ENCODE results near the gene ZFHX3.

DNA sequence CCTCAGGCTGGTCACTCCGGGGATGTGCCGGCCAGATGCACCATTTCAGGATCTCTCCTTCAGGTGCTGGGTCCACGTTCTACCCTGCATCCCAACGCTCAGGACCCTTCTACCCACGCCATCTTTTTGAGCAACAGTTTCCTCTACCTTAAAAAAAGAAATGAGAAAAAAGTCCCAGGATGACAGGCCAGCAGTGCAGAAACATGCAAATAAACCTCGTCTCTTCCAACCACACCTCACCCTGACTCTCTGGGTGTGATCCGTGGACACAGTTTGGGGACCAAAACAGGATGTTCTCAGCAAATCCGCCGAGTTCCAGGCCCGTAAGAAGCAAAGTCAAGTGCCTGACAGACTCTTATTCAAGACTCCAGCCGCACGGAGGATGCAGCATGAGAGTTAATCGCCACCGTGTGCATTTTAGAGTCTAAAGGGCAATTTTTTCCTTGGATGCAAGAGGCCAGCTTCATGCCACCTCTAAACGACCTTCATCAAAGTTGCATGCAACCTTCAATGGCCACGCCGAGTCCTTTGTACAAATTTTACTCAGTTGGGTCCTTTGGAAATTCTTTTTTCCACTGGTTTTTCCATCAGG lies 99.6 kb downstream of the ZFHX3 start:
- TF ChIP-seq POLR2A (IDR thresholded peaks at IDR 0.05) (no peak), POLR2AphosphoS5 (IDR thresholded peaks at IDR 0.05) (no peak)
- TF ChIP-seq, protein P1, sequence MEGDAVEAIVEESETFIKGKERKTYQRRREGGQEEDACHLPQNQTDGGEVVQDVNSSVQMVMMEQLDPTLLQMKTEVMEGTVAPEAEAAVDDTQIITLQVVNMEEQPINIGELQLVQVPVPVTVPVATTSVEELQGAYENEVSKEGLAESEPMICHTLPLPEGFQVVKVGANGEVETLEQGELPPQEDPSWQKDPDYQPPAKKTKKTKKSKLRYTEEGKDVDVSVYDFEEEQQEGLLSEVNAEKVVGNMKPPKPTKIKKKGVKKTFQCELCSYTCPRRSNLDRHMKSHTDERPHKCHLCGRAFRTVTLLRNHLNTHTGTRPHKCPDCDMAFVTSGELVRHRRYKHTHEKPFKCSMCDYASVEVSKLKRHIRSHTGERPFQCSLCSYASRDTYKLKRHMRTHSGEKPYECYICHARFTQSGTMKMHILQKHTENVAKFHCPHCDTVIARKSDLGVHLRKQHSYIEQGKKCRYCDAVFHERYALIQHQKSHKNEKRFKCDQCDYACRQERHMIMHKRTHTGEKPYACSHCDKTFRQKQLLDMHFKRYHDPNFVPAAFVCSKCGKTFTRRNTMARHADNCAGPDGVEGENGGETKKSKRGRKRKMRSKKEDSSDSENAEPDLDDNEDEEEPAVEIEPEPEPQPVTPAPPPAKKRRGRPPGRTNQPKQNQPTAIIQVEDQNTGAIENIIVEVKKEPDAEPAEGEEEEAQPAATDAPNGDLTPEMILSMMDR (IDR thresholded peaks at IDR 0.05 in 8 of 11, conservative IDR thresholded peaks at IDR 0.05 in 3 of 11) = no peak
